ENCODE data around the gene C2CD5. TPM values are rescaled to one million over a fixed set of nuclear protein-coding genes. Genes with fewer than 3 reads are reported as not detected.

Gene C2CD5
- total and polyA plus RNA-seq, 2 of the 4 experiments (the other 2 are of a cell fraction) = 14.5 to 15.8 TPM

- Histone ChIP-seq H3K23ac (ENCODE audit: low read depth, low read length) (no peak overlapping the region), H3K56ac (ENCODE audit: extremely low read depth, insufficient read depth, low read length) (no peak overlapping the region), H2AFZ (replicated peaks; ENCODE audit: low read length, poor library complexity) (peak overlapping the region; percentile 19), H3K79me1 (ENCODE audit: low read depth in 1 of 2, low read length in 2 of 2) (no peaks in the 10 kb centered on the region; a peak in 1 of 4 replicates), H3K14ac (replicated peaks; ENCODE audit: low read depth, low read length) (peak overlapping the region; percentile 52; the same call in 1 of the 2 replicates), H2BK5ac (ENCODE audit: low read depth, low read length, poor library complexity, severe bottlenecking) (no peak overlapping the region), H3K4ac (ENCODE audit: low read depth, low read length) (no peak overlapping the region), H3K9ac (ENCODE audit: low read depth, low read length) (no peak overlapping the region), H2BK120ac (ENCODE audit: low read depth, low read length) (no peak overlapping the region), H3K27me3 (ENCODE audit: control insufficient read depth, insufficient read depth, low read length) (no peaks in the 10 kb centered on the region), H4K5ac (ENCODE audit: low read depth, low read length) (no peak overlapping the region), H3K9me1 (ENCODE audit: insufficient read depth, low read length) (peaks cover 4% of the 10 kb centered on the region; the same call in 1 of the 2 replicates), H3K4me3 (ENCODE audit: insufficient read depth, low read depth, low read length) (no peak overlapping the region), H2BK20ac (ENCODE audit: low read depth, low read length) (no peak overlapping the region), H3K18ac (ENCODE audit: low read depth, low read length) (no peak overlapping the region), H3K36me3 (ENCODE audit: control insufficient read depth, insufficient read depth, low read length) (peaks cover 6% of the 10 kb centered on the region), H3K9me3 (ENCODE audit: control insufficient read depth, insufficient read depth, low read length) (no peaks in the 10 kb centered on the region), H4K8ac (ENCODE audit: low read depth in 2 of 2, low read length in 2 of 2) (no peak overlapping the region), H4K91ac (ENCODE audit: insufficient read depth, low read depth, low read length) (no peak overlapping the region), H3K4me2 (ENCODE audit: low read depth, low read length) (no peak overlapping the region), H4K20me1 (ENCODE audit: insufficient read depth, low read length) (no peaks in the 10 kb centered on the region), H2AK5ac (ENCODE audit: low read depth, low read length) (no peak overlapping the region), H3K27ac (ENCODE audit: insufficient read depth, low read length) (no peak overlapping the region), H3K4me1 (ENCODE audit: control insufficient read depth, insufficient read depth, low read length) (no peaks in the 10 kb centered on the region), H2AK9ac (replicated peaks; ENCODE audit: low read depth, low read length, poor library complexity) (no peak overlapping the region), H2BK15ac (ENCODE audit: low read depth, low read length) (no peak overlapping the region)
- TF ChIP-seq CEBPB (IDR thresholded peaks at IDR 0.05; ENCODE audit: low read depth, low read length) (no peak), RFX5 (IDR thresholded peaks at IDR 0.05; ENCODE audit: low read depth, low read length) (no peak)
- DNase-seq = no peak
- no TSS peak for BruUV-seq (replicated peaks)
- intact Hi-C loops (cut with micrococcal nuclease) = no loop called here
- CTCF ChIA-PET = interaction anchor here (1.3 kb wide), 1 partner anchor 8 kb away, joined by 3 read pairs; no protein-coding TSS in a partner anchor
- dilution Hi-C loops (cut with HindIII; ENCODE audit: low sequenced_read_pairs, unreplicated experiment) = no loop called here
- WGBS, 2 experiments (ENCODE audit: extremely low coverage in 2 of 2, insufficient read length in 1 of 2) = 93% methylated on average over 3 of the region's 5 CpGs; no CpG with 5 or more reads in 1 of the 2 experiments
- POLR2A ChIA-PET (ENCODE audit: unreplicated experiment) = no interaction called here
- in situ Hi-C loops (cut with MboI; ENCODE audit: low sequenced_read_pairs) = no loop called here
- no peak for ATAC-seq (ENCODE audit: low read depth)
These were observed 71.1 kb downstream of the C2CD5 start for GRCh38 chr12:22473212-22473611.

Data from IMR-90 (cell line).